Activated CD8-positive, alpha-beta memory T cell treated with anti-CD3 and anti-CD28 coated beads for 24 hours (primary cell): ENCODE measurements around the gene SERINC2.
"Not testable (repeated sequence)": the region's sequence is repeated elsewhere in the genome, so short reads cannot be mapped to it uniquely, and the experiment has no call there.

Source experiments
- DNase-seq: peaks from one replicate; pipeline ENCODE4 v3.0.0-alpha.2; 2020

SERINC2 gene

DNA sequence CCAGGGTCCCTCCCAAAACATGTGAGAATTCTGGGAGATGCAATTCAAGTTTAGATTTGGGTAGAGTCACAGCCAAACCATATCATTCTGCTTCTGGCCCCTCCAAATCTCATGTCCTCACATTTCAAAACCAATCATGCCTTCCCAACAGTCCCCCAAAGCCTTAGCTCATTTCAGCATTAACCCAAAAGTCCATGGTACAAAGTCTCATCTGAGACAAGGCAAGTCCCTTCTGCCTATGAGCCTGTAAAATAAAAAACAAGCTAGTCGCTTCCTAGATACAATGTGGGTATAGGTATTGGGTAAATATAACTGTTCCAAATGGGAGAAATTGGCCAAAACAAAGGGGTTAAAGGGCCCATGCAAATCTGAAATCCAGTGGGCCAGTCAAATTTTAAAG is 59.7 kb downstream of the SERINC2 start:
- not testable (repeated sequence) for DNase-seq

DNA sequence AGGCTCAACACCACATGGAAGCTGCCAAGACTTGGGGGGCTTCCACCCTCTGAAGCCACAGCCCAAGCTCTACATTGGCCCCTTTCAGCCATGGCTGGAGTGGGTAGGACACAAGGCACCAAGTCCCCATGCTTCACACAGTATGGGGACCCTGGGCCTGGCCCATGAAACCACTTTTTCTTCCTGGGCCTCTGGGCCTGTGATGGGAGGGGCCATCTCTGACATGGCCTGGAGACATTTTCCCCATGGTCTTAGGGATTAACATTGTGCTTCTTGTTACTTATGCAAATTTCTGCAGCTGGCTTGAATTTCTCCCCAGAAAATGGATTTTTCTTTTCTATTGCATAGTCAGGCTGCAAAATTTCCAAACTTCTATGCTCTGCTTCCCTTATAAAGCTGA is 60.5 kb downstream of the SERINC2 start:
- DNase-seq = not testable (repeated sequence)

DNA sequence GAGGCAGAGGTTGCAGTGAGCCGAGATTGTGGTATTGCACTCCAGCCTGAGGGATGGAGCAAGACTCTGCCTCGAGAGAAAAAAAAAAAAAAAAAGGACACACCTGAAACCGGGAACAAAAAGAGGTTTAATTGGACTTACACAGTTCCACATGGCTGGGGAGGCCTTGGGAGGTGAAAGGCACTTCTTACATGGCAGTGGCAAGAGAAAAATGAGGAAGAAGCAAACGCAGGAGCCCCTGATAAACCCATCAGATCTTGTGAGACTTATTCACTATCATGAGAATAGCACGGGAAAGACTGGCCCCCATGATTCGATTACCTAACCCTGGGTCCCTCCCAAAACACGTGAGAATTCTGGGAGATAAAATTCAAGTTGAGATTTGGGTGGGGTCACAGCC is 61.6 kb downstream of the SERINC2 start:
- not testable (repeated sequence) for DNase-seq

DNA sequence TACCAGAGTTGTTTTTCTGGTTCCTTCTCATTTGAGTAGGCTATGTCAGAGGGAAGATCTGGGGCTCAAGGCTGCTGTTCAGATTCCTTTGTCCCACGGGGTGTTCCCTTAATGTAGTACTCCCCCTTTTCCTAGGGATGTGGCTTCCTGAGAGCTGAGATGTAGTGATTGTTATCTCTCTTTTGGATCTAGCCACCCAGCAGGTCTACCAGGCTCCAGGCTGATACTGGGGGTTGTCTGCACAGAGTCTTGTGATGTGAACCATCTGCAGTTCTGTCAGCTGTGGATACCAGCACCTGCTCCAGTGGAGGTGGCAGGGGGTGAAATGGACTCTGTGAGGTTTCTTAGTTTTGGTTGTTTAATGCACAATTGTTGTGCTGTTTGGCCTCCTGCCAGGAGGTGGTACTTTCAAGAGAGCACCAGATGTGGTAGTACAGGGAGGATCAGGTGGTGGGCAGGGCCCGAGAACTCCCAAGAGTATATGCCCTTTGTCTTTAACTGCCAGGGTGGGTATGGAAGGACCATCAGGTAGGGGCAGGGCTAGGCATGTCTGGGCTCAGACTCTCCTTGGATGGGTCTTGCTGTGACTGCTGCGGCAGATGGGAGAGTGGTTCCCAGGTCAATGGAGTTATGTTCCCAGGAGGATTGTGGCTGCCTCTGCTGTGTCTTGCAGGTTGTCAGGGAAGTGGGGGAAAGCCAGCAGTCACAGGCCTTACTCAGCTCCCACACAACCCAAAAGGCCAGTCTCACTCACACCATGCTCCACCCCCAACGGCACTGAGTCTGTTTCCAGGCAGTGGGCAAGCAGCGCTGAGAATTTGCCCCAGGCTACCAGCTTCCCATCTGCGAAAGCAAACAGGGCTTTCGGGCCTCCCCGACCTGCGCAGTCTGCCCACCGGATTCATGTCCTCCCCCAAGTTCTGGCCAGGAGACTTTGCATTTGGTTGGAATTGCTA is 64.2 kb downstream of the SERINC2 start:
- no peak for DNase-seq

DNA sequence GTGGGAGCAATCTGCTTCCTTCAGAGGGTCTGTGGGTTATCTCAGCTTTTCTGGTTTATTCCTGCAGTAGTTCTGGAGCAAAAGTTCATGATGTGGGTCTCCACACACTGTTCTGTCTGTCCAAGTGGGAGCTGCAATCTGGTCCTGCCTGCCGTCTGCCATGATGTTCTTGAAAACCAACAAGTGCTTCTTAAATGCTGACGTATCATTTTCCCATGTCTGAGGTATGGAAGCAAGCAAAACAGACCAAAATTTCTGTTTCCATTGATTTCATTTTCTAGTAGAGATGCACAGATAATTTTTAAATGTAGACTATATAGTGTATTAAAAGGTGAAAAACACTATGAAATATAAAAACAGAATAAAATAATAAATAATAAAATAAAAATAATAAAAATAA is 65.2 kb downstream of the SERINC2 start:
- no peak for DNase-seq

DNA sequence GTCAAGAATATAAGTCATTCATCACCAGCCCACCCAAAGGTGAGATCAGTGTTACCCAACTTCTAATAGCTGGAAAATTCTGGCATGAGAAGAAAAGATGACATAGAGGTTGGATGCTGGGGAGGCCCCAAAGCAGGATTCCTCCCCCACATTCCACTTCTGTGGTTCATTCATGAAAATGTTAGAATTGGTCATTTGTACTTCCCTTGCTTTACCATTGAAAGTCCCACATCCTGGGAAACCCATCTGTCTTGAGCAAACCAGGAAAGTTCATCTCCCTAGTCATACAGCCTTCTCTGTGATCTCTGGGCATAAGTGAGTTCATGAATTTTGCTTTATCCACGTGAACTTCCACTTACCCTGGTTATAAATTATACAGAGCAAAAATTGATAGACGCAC is 66.8 kb downstream of the SERINC2 start:
- DNase-seq = no peak

DNA sequence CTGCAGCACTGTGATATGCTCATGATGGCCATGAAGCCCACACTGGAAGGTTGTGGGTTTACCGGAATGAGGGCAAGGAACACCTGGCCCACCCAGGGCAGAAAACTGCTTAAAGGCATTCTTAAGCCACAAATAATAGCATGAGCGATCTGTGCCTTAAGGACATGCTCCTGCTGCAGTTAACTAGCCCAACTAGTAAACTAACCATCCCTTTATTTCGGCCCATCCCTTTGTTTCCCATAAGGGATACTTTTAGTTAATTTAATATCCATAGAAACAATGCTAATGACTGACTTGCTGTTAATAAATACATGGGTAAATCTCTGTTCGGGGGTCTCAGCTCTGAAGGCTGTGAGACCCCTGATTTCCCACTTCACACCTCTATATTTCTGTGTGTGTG is 67.4 kb downstream of the SERINC2 start:
- DNase-seq = not testable (repeated sequence)

DNA sequence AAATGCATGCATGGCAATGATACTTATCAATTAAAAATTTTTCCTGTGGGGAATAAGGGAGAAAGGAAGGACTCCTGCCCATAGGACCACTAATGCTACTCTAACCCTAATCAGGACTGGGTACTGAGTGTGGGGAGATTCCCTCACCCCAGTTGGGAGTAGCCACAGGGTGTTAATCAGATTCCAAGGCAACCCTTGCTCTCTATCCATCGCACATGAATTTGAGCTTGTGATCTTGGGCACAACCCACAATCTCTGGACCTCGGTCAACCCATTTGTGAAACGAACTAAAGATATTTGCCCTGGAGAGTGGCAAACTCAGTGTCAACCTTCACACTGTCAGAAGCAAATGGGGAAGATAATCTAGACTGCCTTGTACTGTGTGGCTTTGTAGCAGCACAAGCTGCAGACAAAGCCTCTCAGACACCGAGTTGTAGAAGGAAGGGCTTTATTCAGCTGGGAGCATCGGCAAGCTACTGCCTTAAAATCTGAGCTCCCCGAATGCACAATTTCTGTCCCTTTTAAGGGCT is 69.5 kb downstream of the SERINC2 start:
- DNase-seq = no peak

DNA sequence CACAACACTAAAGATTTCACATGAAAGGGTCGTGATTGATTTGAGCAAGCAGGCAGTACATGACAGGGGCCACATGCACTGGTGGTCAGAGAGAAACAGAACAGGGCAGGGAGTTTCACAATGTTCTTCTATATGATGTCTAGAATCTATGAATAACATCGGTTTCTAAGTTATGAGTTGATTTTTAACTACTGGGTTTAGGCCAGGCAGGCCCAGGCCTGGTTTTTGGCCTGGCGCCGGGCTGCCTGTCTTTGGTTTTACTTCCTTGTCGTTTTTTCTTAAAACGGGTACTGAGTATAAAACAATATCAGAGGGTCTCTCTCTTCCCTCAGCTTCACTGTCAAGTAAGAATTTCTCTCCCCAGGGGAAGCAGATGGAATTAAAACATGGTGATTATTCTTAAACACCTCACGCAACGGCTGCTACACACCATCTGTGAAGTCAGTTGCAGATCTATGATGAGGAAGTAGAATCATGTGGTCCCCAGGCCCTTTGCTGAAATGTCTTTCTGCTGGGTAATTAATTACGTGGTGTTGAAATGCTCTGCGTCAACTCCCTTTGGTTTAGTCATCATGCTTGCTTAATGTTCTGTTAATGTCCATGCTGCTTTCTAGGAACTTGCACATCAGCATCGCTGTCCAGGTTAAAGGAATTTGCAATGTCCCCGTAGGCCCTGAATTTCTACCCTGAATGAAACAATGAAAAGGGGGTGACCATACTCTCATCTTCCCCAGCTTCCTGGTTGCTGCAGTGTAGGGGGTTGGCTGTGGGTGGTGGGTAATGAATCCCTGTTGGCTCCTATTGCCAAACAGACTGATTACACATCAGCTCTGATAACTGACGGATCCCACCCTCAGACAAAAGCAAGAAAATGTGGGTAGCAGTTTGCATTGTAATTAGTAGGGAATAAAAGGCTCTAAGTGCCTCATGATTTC is 70.3 kb downstream of the SERINC2 start:
- no peak for DNase-seq
